Measurements from ENCODE around the gene RNF157. TPM values are rescaled to one million over a fixed set of nuclear protein-coding genes. Genes with fewer than 3 reads are reported as not detected.
"Not testable (repeated sequence)": the region's sequence is repeated elsewhere in the genome, so short reads cannot be mapped to it uniquely, and the experiment has no call there.

The RNF157 gene
- total RNA-seq, 1 donor from 2014 or later = 0.20 TPM

GRCh38 chr17:76189741-76190140 lies 50.6 kb downstream of the RNF157 start:
- DNase-seq (ENCODE audit: low read depth in 2 of 2) = no peak

DNA sequence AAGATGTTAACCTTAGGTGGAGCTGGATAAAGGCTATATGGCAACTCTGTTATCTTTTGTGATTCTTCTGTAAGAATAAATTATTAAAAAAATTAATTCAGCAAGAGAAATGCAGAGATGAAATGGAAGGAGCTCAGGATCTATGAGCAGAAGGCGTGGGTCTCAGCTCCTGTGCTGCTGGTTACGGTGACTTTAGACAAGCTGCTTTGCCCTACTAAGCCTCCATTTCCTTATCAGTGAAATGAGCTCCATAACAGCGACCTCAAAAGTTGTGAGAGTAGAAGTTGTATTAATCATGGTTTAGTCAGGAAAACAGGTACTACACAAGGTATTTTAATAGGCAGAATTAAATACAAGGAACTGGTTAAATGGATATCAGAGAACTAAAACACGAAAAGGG lies 51.0 kb downstream of the RNF157 start:
- no peak for DNase-seq (ENCODE audit: low read depth in 2 of 2)

GRCh38 chr17:76188213-76189016 lies 51.9 kb downstream of the RNF157 start:
- no peak for DNase-seq (ENCODE audit: low read depth in 2 of 2)

DNA sequence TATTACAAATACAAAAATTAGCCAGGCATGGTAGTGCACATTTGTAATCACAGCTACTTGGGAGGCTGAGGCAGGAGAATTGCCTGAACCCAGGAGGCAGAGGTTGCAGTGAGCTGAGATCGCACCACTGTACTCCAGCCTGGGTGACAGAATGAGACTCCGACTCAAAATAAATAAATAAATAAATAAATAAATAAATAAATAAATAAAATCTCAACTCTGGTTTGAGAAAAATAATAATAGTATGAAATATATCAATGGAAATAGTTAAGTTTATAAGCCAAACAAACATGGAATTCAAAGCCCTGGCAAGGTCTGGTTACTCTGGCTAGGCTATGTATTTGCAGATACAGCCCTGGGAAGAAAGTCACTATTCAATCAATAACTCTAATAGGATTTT lies 53.5 kb downstream of the RNF157 start:
- DNase-seq (ENCODE audit: low read depth in 2 of 2) = not testable (repeated sequence)

DNA sequence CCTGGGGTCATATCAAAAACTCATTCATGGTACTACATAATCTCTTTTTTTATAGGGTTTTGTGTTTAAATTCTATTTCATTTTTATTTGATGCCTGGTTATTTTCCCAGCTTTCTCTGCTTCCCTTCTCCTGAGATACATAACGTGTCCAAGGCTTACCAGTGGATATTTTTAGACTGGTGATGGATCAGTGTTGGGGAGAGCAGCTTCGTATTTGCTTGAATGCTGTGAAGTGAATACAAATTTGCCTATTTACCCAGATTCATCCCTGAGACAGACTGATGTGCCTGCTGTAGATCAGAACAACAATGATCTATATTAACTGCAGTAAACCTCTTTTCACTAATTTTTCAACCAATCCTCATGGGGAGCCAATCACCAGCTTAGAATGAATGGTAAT lies 56.0 kb downstream of the RNF157 start:
- DNase-seq (ENCODE audit: low read depth in 2 of 2) = no peak

GRCh38 chr17:76182016-76182764 lies 58.1 kb downstream of the RNF157 start:
- peak; percentile 87 to 94 for DNase-seq (ENCODE audit: low read depth in 2 of 2)

GRCh38 chr17:76179496-76180467 lies 60.5 kb downstream of the RNF157 start:
- DNase-seq (ENCODE audit: low read depth in 2 of 2) = peak in 1 of 2 donors; percentile 33

- no peak for DNase-seq (ENCODE audit: low read depth in 2 of 2)
Observed at GRCh38 chr17:76178124-76178523, 62.2 kb downstream of the RNF157 start.

GRCh38 chr17:76176701-76177574 lies 63.4 kb downstream of the RNF157 start:
- DNase-seq (ENCODE audit: low read depth in 2 of 2) = no peak

DNA sequence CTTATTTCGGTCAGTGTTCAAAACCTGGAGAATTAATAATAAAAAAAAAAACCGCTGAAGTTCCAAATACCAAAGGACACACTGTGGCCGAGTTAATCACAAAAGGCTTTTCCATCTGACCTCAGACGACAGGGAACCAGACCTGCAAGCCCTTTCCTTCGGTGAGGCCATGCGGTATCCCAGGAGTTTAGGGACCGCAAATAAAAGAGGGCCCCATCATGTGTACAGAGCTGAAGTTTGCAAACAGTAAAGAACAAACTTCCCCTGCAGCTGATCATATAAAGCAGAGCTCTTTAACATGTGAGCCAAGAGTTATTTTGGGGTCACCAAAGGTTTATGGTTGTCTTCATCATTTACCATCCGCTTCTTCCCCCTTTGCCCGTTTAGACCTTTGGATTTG lies 66.3 kb downstream of the RNF157 start:
- DNase-seq (ENCODE audit: low read depth in 2 of 2) = no peak

GRCh38 chr17:76173474-76173873 lies 66.8 kb downstream of the RNF157 start:
- no peak for DNase-seq (ENCODE audit: low read depth in 2 of 2)

DNA sequence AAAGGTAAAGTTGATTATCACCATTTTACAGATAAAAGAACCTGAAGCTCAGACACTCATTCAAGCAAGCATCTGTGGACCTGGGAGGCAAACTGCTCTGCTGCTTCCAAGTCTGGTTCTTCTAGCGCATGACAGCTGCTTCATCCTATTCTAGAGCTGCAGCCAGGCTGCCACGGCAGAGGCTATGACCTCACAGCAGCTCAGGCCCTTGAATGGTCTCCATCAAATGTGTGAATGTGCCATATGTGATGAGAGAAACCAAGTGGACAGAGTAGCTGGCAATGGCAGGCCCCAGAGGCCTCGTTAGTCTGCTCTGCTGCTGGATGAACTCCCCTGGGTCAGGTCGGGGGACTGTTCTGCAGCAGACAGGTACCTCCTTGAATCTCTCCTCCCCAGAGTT lies 68.6 kb downstream of the RNF157 start:
- no peak for DNase-seq (ENCODE audit: low read depth in 2 of 2)

DNA sequence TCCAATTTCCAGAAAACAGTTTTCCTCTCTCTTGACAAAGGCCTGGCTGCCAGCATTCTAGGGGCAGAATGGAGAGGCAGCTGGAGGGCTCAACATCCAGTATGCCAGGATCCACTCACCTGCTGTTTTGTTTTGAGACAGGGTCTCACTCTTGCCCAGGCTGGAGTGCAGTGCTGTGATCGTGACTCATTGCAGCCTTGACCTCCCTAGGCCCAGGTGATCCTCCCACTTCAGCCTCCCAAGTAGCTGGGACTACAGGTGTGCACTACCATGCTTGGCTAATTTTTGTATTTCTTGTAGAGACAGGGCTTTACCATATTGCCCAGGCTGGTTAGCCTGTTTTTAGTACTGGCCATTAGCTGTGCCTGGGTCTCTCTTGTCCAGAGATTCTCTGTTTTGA lies 70.2 kb downstream of the RNF157 start:
- no peak for DNase-seq (ENCODE audit: low read depth in 2 of 2)

DNA sequence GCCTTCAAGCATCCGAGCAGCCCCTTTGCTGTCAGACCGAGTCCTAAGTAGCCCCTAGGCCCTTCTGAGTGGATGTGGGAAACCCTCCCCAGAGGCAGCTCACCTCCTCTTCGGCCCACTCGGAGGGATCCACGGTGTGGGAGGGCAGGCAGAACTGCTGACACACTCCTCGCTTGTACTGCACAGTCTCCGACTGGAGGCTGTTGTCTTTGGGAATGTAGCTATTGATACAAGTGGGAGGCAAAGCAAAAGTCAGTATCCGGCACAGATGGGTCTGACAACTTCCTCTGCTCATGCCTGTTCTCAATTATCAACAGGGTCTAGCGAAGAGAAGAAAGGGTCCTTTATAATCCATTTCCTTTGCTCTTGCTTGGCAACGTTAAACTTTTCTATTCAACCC lies 73.4 kb downstream of the RNF157 start:
- no peak for DNase-seq (ENCODE audit: low read depth in 2 of 2)

GRCh38 chr17:76166168-76166567 lies 74.1 kb downstream of the RNF157 start:
- no peak for DNase-seq (ENCODE audit: low read depth in 2 of 2)

- no peak for DNase-seq (ENCODE audit: low read depth in 2 of 2)
Observed at GRCh38 chr17:76164331-76164730, 76.0 kb downstream of the RNF157 start.

DNA sequence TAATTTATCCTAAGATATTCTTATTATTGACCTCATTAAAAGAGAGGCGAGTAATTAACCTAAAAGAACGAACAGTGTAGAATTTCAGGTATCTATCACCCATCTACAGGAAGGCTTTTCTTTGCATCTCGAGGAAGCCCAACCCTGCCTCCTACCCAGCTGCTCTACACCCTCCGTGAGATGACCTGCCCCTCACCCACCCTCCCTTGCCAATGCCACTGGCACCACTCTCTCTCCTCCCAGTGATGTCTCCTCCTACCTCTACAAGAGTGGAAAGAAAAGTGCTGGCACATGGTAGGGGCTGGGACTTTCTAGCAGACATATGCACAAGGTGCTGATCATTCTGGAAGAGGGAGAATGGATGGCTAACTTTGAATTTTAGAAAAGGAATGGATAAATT lies 76.4 kb downstream of the RNF157 start:
- no peak for DNase-seq (ENCODE audit: low read depth in 2 of 2)

- no peak for DNase-seq (ENCODE audit: low read depth in 2 of 2)
Observed at GRCh38 chr17:76161619-76162266, 78.5 kb downstream of the RNF157 start.

GRCh38 chr17:76160896-76161528 lies 79.3 kb downstream of the RNF157 start:
- no peak for DNase-seq (ENCODE audit: low read depth in 2 of 2)

DNA sequence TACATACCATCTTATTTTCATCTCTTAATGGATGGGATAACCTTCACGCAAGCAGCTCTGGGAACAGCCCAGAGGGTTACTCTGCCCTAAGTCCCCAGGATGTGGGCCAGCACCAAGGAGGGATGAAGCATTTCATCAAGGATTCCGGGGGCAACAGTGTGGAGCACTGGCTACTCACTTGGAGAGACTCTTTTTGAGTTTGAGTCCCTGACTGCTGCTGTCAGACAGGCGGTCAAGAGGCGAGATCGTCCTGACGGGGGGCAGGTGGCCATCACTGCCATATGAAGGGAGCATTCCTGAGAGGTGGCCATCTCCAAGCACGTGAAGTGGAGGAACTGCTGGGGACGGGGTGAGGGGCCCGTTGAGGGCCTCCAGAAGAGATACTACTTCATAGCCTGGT lies 81.1 kb downstream of the RNF157 start:
- DNase-seq (ENCODE audit: low read depth in 2 of 2) = no peak

Data from lung microvascular endothelial cell (primary cell).